Endodermal cell (in vitro differentiated cells): ENCODE measurements around the gene PALLD. TPM values are rescaled to one million over a fixed set of nuclear protein-coding genes. Genes with fewer than 3 reads are reported as not detected.

ENCODE experiments used
- DNase-seq: peaks from one replicate; pipeline ENCODE4 v3.0.0-alpha.2; 2017
- H3K27ac ChIP-seq: 2 replicates; pipeline ENCODE4 v1.5.1; 2013; ENCODE audit warnings: mild to moderate bottlenecking, low read depth, low read length, moderate library complexity
- H3K27me3 ChIP-seq: 2 replicates; pipeline ENCODE4 v1.6.1; 2013; ENCODE audit warnings: mild to moderate bottlenecking, low read length, moderate library complexity; ENCODE audit not compliant: insufficient read depth, control insufficient read depth, poor library complexity, severe bottlenecking
- H3K36me3 ChIP-seq: 2 replicates; pipeline ENCODE4 v1.7.0; 2013; ENCODE audit warnings: mild to moderate bottlenecking, low read length, moderate library complexity; ENCODE audit not compliant: control insufficient read depth, insufficient read depth
- H3K4me1 ChIP-seq: one replicate; pipeline ENCODE4 v1.7.0; 2013; ENCODE audit warnings: low read length; ENCODE audit not compliant: control insufficient read depth, insufficient read depth
- H3K4me3 ChIP-seq: 2 replicates; pipeline ENCODE4 v1.5.1; 2013; ENCODE audit warnings: mild to moderate bottlenecking, low read length, moderate library complexity
- H3K9ac ChIP-seq: 2 replicates; pipeline ENCODE4 v1.6.1; 2013; ENCODE audit warnings: mild to moderate bottlenecking, low read length, moderate library complexity; ENCODE audit not compliant: poor library complexity, severe bottlenecking; ENCODE audit errors: extremely low read depth
- H3K9me3 ChIP-seq: 2 replicates; pipeline ENCODE4 v1.6.1; 2013; ENCODE audit warnings: mild to moderate bottlenecking, low read length, moderate library complexity; ENCODE audit not compliant: control insufficient read depth
- H3K27ac Mint-ChIP-seq: 2 replicates; pipeline ENCODE4 v1.8.0; 2020; ENCODE audit warnings: mixed read lengths
- H3K27me3 Mint-ChIP-seq: 2 replicates; pipeline ENCODE4 v1.8.0; 2021; ENCODE audit warnings: mild to moderate bottlenecking, mixed read lengths; ENCODE audit not compliant: insufficient read depth
- H3K36me3 Mint-ChIP-seq: 2 replicates; pipeline ENCODE4 v1.8.0; 2020; ENCODE audit warnings: low read depth, mixed read lengths
- H3K4me1 Mint-ChIP-seq: 2 replicates; pipeline ENCODE4 v1.8.0; 2020; ENCODE audit warnings: mixed read lengths
- H3K4me3 Mint-ChIP-seq: 2 replicates; pipeline ENCODE4 v1.8.0; 2020; ENCODE audit warnings: mild to moderate bottlenecking, moderate library complexity, mixed read lengths
- H3K9me3 Mint-ChIP-seq: 2 replicates; pipeline ENCODE4 v1.8.0; 2020; ENCODE audit warnings: mild to moderate bottlenecking, mixed read lengths
- CTCF ChIP-seq: fragments of 200-600 bp; sonication (generic); conservative IDR thresholded peaks from 2 replicates; pipeline ENCODE4 v1.5.0; 2021; ENCODE audit warnings: antibody characterized with exemption, mild to moderate bottlenecking
- WGBS, 2 experiments: methylation state at CpG; one replicate each; pipeline versions ENCODE4 v1.1.5 to v1.1.7; 2013; ENCODE audit warnings: missing lambda C conversion rate in 2 of 2, mixed read lengths in 1 of 2; ENCODE audit not compliant: insufficient coverage in 1 of 2, insufficient read length in 1 of 2; 5-methylcytosine and 5-hydroxymethylcytosine counted together
- total RNA-seq, 2 donors: library from RNA; stranded (reverse); fragmentation: NEBNext Ultra II Directional in 1 of 2; extraction: Animal tissue kit (Norgen Biotek cat#: 25700) in 1 of 2; gene quantifications; 2 replicates in 1 of 2; 3 replicates in 1 of 2; pipeline ENCODE4 v1.2.1, GENCODE V29; 2021

The PALLD gene
- total RNA-seq, 2 donors from 2014 or later: 51.8 to 86.7 TPM

GRCh38 chr4:168506014-168506413 is 9.2 kb downstream of the PALLD start:
- H3K36me3 Mint-ChIP-seq: no peaks in the 10 kb centered on the region
- Histone ChIP-seq H3K4me1 (no peaks in the 10 kb centered on the region), H3K4me3 (no peak overlapping the region), H3K9ac (no peak overlapping the region), H3K36me3 (no peaks in the 10 kb centered on the region), H3K9me3 (no peaks in the 10 kb centered on the region), H3K27me3 (no peaks in the 10 kb centered on the region), H3K27ac (no peak overlapping the region)
- no peaks in the 10 kb centered on the region for H3K4me1 Mint-ChIP-seq
- no peaks in the 10 kb centered on the region for H3K27me3 Mint-ChIP-seq
- 69 to 100% methylated on average over 1 of the region's 1 CpG for WGBS, 2 experiments
- no peak for TF ChIP-seq CTCF
- DNase-seq: no peak
- no peak overlapping the region for H3K27ac Mint-ChIP-seq
- H3K9me3 Mint-ChIP-seq: no peaks in the 10 kb centered on the region
- no peak overlapping the region for H3K4me3 Mint-ChIP-seq

GRCh38 chr4:168507178-168507815 is 10.4 kb downstream of the PALLD start:
- H3K4me3 ChIP-seq: no peak overlapping the region
- Mint-ChIP-seq H3K36me3 (no peaks in the 10 kb centered on the region), H3K4me3 (no peak overlapping the region), H3K4me1 (no peaks in the 10 kb centered on the region), H3K27me3 (no peaks in the 10 kb centered on the region), H3K27ac (no peak overlapping the region), H3K9me3 (no peaks in the 10 kb centered on the region)
- WGBS, 2 experiments: 79 to 98% methylated on average over 5 to 7 of the region's 7 CpGs
- H3K27me3 ChIP-seq: no peaks in the 10 kb centered on the region
- TF ChIP-seq CTCF: no peak
- H3K9ac ChIP-seq: no peak overlapping the region
- no peaks in the 10 kb centered on the region for H3K36me3 ChIP-seq
- DNase-seq: no peak
- no peak overlapping the region for H3K27ac ChIP-seq
- no peaks in the 10 kb centered on the region for H3K4me1 ChIP-seq
- H3K9me3 ChIP-seq: no peaks in the 10 kb centered on the region

- Histone ChIP-seq H3K36me3 (no peaks in the 10 kb centered on the region), H3K27ac (no peak overlapping the region), H3K27me3 (no peaks in the 10 kb centered on the region), H3K4me1 (no peaks in the 10 kb centered on the region), H3K4me3 (no peak overlapping the region), H3K9me3 (no peaks in the 10 kb centered on the region), H3K9ac (no peak overlapping the region)
- H3K4me3 Mint-ChIP-seq: no peak overlapping the region
- 77% methylated on average over 3 of the region's 3 CpGs; no CpG with 5 or more reads in 1 of the 2 experiments for WGBS, 2 experiments
- no peaks in the 10 kb centered on the region for H3K27me3 Mint-ChIP-seq
- no peak overlapping the region for H3K27ac Mint-ChIP-seq
- H3K36me3 Mint-ChIP-seq: no peaks in the 10 kb centered on the region
- TF ChIP-seq CTCF: no peak
- DNase-seq: no peak
- H3K9me3 Mint-ChIP-seq: no peaks in the 10 kb centered on the region
- no peaks in the 10 kb centered on the region for H3K4me1 Mint-ChIP-seq
These were observed 11.8 kb downstream of the PALLD start for GRCh38 chr4:168508683-168509082.
